GM18508 (cell line): ENCODE measurements around the gene GALNT2.

Experiments used
- ATAC-seq: cut with Tn5 transposase; IDR thresholded peaks from one replicate; pipeline ENCODE4 v1.9.1; 2021; ENCODE audit warnings: moderate number of reproducible peaks; ENCODE audit not compliant: insufficient read depth, unreplicated experiment

GALNT2 gene

GRCh38 chr1:230141797-230142607 lies 75.0 kb downstream of the GALNT2 start:
- ATAC-seq = no peak

- no peak for ATAC-seq
Measured at GRCh38 chr1:230142608-230143210, 75.7 kb downstream of the GALNT2 start.

- ATAC-seq = no peak
Measured at GRCh38 chr1:230143534-230143933, 76.5 kb downstream of the GALNT2 start.

- ATAC-seq = no peak
Measured at GRCh38 chr1:230144010-230144614, 77.1 kb downstream of the GALNT2 start.

- ATAC-seq = no peak
Measured at GRCh38 chr1:230144758-230145504, 77.9 kb downstream of the GALNT2 start.

- no peak for ATAC-seq
Measured at GRCh38 chr1:230145505-230145899, 78.5 kb downstream of the GALNT2 start.

- ATAC-seq = no peak
Measured at GRCh38 chr1:230145953-230146476, 79.0 kb downstream of the GALNT2 start.

GRCh38 chr1:230146709-230147108 lies 79.7 kb downstream of the GALNT2 start:
- ATAC-seq = no peak

GRCh38 chr1:230147253-230148125 lies 80.5 kb downstream of the GALNT2 start:
- no peak for ATAC-seq

GRCh38 chr1:230148126-230148652 lies 81.2 kb downstream of the GALNT2 start:
- ATAC-seq = no peak

GRCh38 chr1:230148768-230149469 lies 81.9 kb downstream of the GALNT2 start:
- ATAC-seq = no peak

- ATAC-seq = no peak
Measured at GRCh38 chr1:230149751-230150584, 82.9 kb downstream of the GALNT2 start.

GRCh38 chr1:230150615-230151014 lies 83.6 kb downstream of the GALNT2 start:
- ATAC-seq = no peak

GRCh38 chr1:230151924-230152468 lies 85.0 kb downstream of the GALNT2 start:
- no peak for ATAC-seq

GRCh38 chr1:230152999-230153398 lies 86.0 kb downstream of the GALNT2 start:
- ATAC-seq = no peak

- ATAC-seq = no peak
Measured at GRCh38 chr1:230153641-230154296, 86.7 kb downstream of the GALNT2 start.

- no peak for ATAC-seq
Measured at GRCh38 chr1:230155021-230155420, 88.0 kb downstream of the GALNT2 start.
